ENCODE data around the gene CHRNA4. TPM values are rescaled to one million over a fixed set of nuclear protein-coding genes. Genes with fewer than 3 reads are reported as not detected.

The CHRNA4 gene
- total and polyA plus RNA-seq, 2 donors (not counting 3 experiments of a cell fraction or from before 2014, with no cell fraction given) = not detected

DNA sequence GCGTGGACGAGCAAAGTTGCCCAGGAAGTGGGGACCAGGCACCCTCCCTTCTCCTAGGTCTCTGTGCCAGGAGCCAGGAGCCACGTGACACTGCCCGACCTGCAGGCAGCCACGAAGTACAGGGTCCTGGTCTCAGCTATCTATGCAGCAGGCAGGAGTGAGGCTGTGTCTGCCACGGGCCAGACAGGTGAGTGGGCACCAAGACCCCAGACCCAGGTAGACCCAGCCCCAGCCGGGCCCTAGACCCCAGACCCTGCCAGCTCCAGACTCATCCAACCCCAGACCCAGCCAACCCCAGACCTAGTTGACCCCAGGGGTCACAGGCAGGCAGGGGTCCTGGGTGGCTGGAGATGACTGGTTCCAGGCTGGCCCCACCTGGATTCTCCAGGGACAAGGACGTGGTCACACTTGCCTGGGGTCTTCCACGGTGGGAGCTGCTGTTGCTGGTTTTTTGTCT lies 47.1 kb downstream of the CHRNA4 start:
- no peaks in the 10 kb centered on the region for H3K9me3 ChIP-seq (replicated peaks; ENCODE audit: control insufficient read depth, insufficient read depth, low read length)
- no peak overlapping the region for H3K27ac ChIP-seq (ENCODE audit: insufficient read depth, low read depth, low read length)
- no peak overlapping the region for H3K9ac ChIP-seq (replicated peaks; ENCODE audit: extremely low read depth, insufficient read depth, low read length)
- H3K27me3 ChIP-seq (ENCODE audit: control insufficient read depth in 2 of 2, insufficient read depth in 2 of 2, low read length in 2 of 2) = no peaks in the 10 kb centered on the region
- ChIA-PET POLR2A (no interaction called here), CTCF (interaction anchor here (0.8 to 1.8 kb wide), 2 partner anchors 68 to 91 kb away, joined by 3 to 9 read pairs; no protein-coding TSS in a partner anchor)
- no peak overlapping the region for H2AFZ ChIP-seq (ENCODE audit: low read depth, low read length)
- DNase-seq (ENCODE audit: low read depth, low spot score) (no peak), FAIRE-seq (no peak)
- H4K20me1 ChIP-seq (replicated peaks; ENCODE audit: control insufficient read depth, extremely low read depth, insufficient read depth, low read length) = no peaks in the 10 kb centered on the region
- H3K36me3 ChIP-seq (ENCODE audit: control insufficient read depth in 2 of 2, extremely low read depth in 1 of 2, insufficient read depth in 2 of 2, low read length in 2 of 2) = no peaks in the 10 kb centered on the region
- TF ChIP-seq POLR2A (IDR thresholded peaks at IDR 0.05; ENCODE audit: low read depth, low read length) = no peak
- no peak for TF ChIP-seq MAX (IDR thresholded peaks at IDR 0.05; ENCODE audit: insufficient read depth, insufficient read length)
- TF ChIP-seq POLR2AphosphoS5 (IDR thresholded peaks at IDR 0.05; ENCODE audit: insufficient read depth, low read depth, low read length) = no peak
- TF ChIP-seq, protein P1, sequence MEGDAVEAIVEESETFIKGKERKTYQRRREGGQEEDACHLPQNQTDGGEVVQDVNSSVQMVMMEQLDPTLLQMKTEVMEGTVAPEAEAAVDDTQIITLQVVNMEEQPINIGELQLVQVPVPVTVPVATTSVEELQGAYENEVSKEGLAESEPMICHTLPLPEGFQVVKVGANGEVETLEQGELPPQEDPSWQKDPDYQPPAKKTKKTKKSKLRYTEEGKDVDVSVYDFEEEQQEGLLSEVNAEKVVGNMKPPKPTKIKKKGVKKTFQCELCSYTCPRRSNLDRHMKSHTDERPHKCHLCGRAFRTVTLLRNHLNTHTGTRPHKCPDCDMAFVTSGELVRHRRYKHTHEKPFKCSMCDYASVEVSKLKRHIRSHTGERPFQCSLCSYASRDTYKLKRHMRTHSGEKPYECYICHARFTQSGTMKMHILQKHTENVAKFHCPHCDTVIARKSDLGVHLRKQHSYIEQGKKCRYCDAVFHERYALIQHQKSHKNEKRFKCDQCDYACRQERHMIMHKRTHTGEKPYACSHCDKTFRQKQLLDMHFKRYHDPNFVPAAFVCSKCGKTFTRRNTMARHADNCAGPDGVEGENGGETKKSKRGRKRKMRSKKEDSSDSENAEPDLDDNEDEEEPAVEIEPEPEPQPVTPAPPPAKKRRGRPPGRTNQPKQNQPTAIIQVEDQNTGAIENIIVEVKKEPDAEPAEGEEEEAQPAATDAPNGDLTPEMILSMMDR (IDR thresholded peaks at IDR 0.05; ENCODE audit: extremely low read depth in 1 of 2, insufficient read depth in 1 of 2, low read depth in 1 of 2, low read length in 2 of 2) = no peak
- no peak for TF ChIP-seq GATA2 (IDR thresholded peaks at IDR 0.05; ENCODE audit: insufficient read depth, insufficient read length, low read depth, low read length)
- no peak for TF ChIP-seq EZH2 (IDR thresholded peaks at IDR 0.05; ENCODE audit: borderline replicate concordance, low read depth, low read length, severe bottlenecking)
- no peak for TF ChIP-seq JUN (IDR thresholded peaks at IDR 0.05; ENCODE audit: borderline replicate concordance, insufficient read depth, insufficient read length, low read depth)
- H3K9me1 ChIP-seq (replicated peaks; ENCODE audit: control insufficient read depth, extremely low read depth, insufficient read depth, low read length) = no peaks in the 10 kb centered on the region
- no TSS peak for BruUV-seq (replicated peaks)
- H3K4me3 ChIP-seq (replicated peaks in 1 of 3; ENCODE audit: insufficient read depth in 1 of 3, low read depth in 1 of 3, low read length in 3 of 3) = no peak overlapping the region
- H3K79me2 ChIP-seq (ENCODE audit: control insufficient read depth, insufficient read depth, low read length) = no peaks in the 10 kb centered on the region
- no peak overlapping the region for H3K4me2 ChIP-seq (ENCODE audit: insufficient read depth, low read length)
- no peaks in the 10 kb centered on the region for H3K4me1 ChIP-seq (ENCODE audit: control insufficient read depth, extremely low read depth, insufficient read depth, low read length)
- intact Hi-C loops (cut with micrococcal nuclease) (no loop called here), dilution Hi-C loops (cut with MboI; ENCODE audit: extremely low pct_ligation_motif_present, low sequenced_read_pairs) (no loop called here)

Measured in endothelial cell of umbilical vein (primary cell).